ENCODE data around the gene LRP10. TPM values are rescaled to one million over a fixed set of nuclear protein-coding genes. Genes with fewer than 3 reads are reported as not detected.

The LRP10 gene
- total and polyA plus RNA-seq, 2 of the 8 experiments (the other 6 are each of a cell fraction or from before 2014, with no cell fraction given): 12.4 to 15.6 TPM

DNA sequence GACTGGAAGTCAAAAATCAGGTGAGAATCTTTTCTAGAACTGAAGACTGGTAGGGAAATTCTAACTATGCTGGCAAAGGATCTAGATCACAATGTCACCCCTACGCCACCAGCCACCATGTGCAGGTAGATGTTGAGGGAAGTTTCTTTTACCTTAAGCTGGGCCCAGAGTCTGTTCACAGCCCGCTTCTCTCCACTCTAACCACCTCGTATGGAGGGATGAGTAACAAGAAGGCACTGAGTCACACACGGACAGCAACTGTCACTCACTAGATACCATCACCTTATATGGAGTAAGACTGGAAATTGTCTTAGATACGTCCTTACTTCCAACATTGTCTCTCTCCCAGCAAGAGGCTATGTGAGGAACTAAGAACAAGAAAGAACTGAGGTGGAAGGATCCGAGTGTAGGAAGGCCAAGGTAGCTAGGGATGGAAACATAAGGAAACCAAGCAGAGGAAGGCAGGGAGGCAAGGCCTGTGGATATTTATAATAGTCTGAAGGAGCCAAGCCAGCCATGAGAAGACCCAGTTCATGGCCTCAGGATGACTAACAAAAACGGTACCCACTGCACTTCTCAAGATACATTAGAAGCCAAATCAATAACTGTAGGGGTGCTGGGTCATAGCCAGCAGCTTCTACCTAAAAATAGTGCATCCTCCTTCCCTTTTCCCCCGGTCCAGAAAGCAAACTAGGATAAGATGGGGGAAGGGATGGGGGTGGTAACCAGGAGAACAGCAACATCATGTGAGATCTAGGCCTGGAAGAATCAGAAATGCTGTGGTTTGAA is 27.0 kb downstream of the LRP10 start:
- Histone ChIP-seq H2BK5ac (ENCODE audit: low read depth, low read length) (no peak overlapping the region), H4K5ac (ENCODE audit: insufficient read length, low read depth, low read length) (no peak overlapping the region), H4K91ac (replicated peaks; ENCODE audit: insufficient read length, low read length) (no peak overlapping the region), H3K27ac (ENCODE audit: low read depth, low read length) (no peak overlapping the region), H3K56ac (replicated peaks; ENCODE audit: insufficient read length, low read depth, low read length) (no peak overlapping the region), H4K20me1 (replicated peaks in 1 of 2; ENCODE audit: control insufficient read depth in 1 of 2, insufficient read depth in 2 of 2, low read length in 2 of 2) (peaks cover 5 to 10% of the 10 kb centered on the region in 2 experiments), H3K79me2 (ENCODE audit: control insufficient read depth in 1 of 2, insufficient read depth in 2 of 2, low read length in 2 of 2) (no peaks in the 10 kb centered on the region), H2BK15ac (ENCODE audit: low read length) (no peak overlapping the region), H3K4me3 (ENCODE audit: extremely low read depth in 1 of 4, insufficient read depth in 2 of 4, low read depth in 3 of 4, low read length in 4 of 4) (no peak overlapping the region), H3K4ac (replicated peaks; ENCODE audit: insufficient read length, low read depth, low read length) (no peak overlapping the region), H3K9me3 (ENCODE audit: insufficient read depth in 2 of 2, low read depth in 1 of 2, low read length in 1 of 2) (no peaks in the 10 kb centered on the region), H2BK20ac (ENCODE audit: low read length) (no peak overlapping the region), H3K4me1 (replicated peaks in 1 of 4; ENCODE audit: control insufficient read depth in 3 of 4, insufficient read depth in 4 of 4, low read length in 3 of 4) (peaks cover 0 to 8% (median 4%) of the 10 kb centered on the region in 4 experiments; a peak in 2 of 7 replicates), H4K8ac (ENCODE audit: extremely low read depth, insufficient read depth, low read length) (no peak overlapping the region), H3K4me2 (ENCODE audit: insufficient read depth in 1 of 2, low read depth in 2 of 2, low read length in 2 of 2) (no peak overlapping the region), H2AK5ac (ENCODE audit: low read depth, low read length) (no peak overlapping the region), H3K36me3 (ENCODE audit: control insufficient read depth in 2 of 4, insufficient read depth in 4 of 4, low read length in 3 of 4) (peaks cover 12 to 22% (median 21%) of the 10 kb centered on the region in 4 experiments), H2AFZ (ENCODE audit: low read length) (no peak overlapping the region), H3K9ac (replicated peaks in 1 of 4; ENCODE audit: extremely low read depth in 1 of 4, low read depth in 3 of 4, low read length in 3 of 4) (no peak overlapping the region), H2BK120ac (replicated peaks; ENCODE audit: low read depth, low read length) (no peak overlapping the region), H3K14ac (ENCODE audit: insufficient read length) (no peak overlapping the region), H2BK12ac (ENCODE audit: low read depth, low read length) (no peak overlapping the region), H3K27me3 (replicated peaks in 1 of 4; ENCODE audit: control insufficient read depth in 3 of 4, extremely low read depth in 1 of 4, insufficient read depth in 3 of 4, low read length in 3 of 4) (peaks cover 10 to 35% (median 28%) of the 10 kb centered on the region in 4 experiments), H3K23ac (ENCODE audit: insufficient read length) (no peak overlapping the region), H3K23me2 (ENCODE audit: low read depth, low read length) (no peaks in the 10 kb centered on the region), H3K18ac (ENCODE audit: extremely low read depth, low read length) (no peak overlapping the region), H3K79me1 (ENCODE audit: low read depth, low read length) (no peaks in the 10 kb centered on the region)
- FAIRE-seq: no peak
- DNase-seq (ENCODE audit: low read depth in 1 of 2, low spot score in 2 of 2): no peak
- WGBS, 2 experiments (ENCODE audit: extremely low coverage in 1 of 2, insufficient coverage in 1 of 2, insufficient read length in 1 of 2, insufficient replicate concordance in 2 of 2, low coverage in 1 of 2, low lambda C conversion rate in 2 of 2, missing lambda C conversion rate in 1 of 2): 83% methylated on average over 8 of the region's 8 CpGs; no CpG with 5 or more reads in 1 of the 2 experiments
- ChIA-PET CTCF (ENCODE audit: partially characterized antibody) (interaction anchor here (0.6 to 14.2 kb wide), 7 partner anchors 12 to 1222 kb away, joined by 3 to 158 read pairs (median 34); partner anchors contain the start of genes LRP10, MMP14 and REM2), POLR2A (ENCODE audit: partially characterized antibody) (interaction anchor here (1.0 to 4.3 kb wide), 4 partner anchors 10 to 15 kb away, joined by 4 to 22 read pairs (median 9); partner anchors contain the start of gene REM2)
